MG63 (cell line): ENCODE results near the gene PITPNC1. TPM values are rescaled to one million over a fixed set of nuclear protein-coding genes. Genes with fewer than 3 reads are reported as not detected.
"Not testable (repeated sequence)": the region's sequence is repeated elsewhere in the genome, so short reads cannot be mapped to it uniquely, and the experiment has no call there.

Experiments used
- DNase-seq: peaks from one replicate; pipeline ENCODE4 v3.0.0-alpha.2; 2020
- H3K27me3 ChIP-seq: fragments of 250-450 bp; sonication (Bioruptor Pico); 2 replicates; pipeline ENCODE4 v1.5.1; 2020; ENCODE audit warnings: mild to moderate bottlenecking, moderate library complexity
- H3K36me3 ChIP-seq: fragments of 250-450 bp; sonication (Bioruptor Pico); 2 replicates; pipeline ENCODE4 v1.5.1; 2020; ENCODE audit warnings: mild to moderate bottlenecking, moderate library complexity
- H3K4me3 ChIP-seq: fragments of 250-450 bp; sonication (Bioruptor Pico); 2 replicates; pipeline ENCODE4 v1.5.1; 2020; ENCODE audit warnings: mild to moderate bottlenecking, moderate library complexity
- H3K9me3 ChIP-seq: fragments of 250-450 bp; sonication (Bioruptor Pico); 2 replicates; pipeline ENCODE4 v1.5.1; 2020; ENCODE audit warnings: mild to moderate bottlenecking, moderate library complexity
- total RNA-seq: library from RNA; depleted of rRNA; stranded (reverse); fragments of >200 nt; shearing (Covaris generic); gene quantifications from 2 replicates; pipeline ENCODE4 v1.2.3, GENCODE V29; 2014; ENCODE audit warnings: low replicate concordance; rRNA removed

Gene PITPNC1
- 0.49 and 0.99 TPM in 2 replicates for total RNA-seq

DNA sequence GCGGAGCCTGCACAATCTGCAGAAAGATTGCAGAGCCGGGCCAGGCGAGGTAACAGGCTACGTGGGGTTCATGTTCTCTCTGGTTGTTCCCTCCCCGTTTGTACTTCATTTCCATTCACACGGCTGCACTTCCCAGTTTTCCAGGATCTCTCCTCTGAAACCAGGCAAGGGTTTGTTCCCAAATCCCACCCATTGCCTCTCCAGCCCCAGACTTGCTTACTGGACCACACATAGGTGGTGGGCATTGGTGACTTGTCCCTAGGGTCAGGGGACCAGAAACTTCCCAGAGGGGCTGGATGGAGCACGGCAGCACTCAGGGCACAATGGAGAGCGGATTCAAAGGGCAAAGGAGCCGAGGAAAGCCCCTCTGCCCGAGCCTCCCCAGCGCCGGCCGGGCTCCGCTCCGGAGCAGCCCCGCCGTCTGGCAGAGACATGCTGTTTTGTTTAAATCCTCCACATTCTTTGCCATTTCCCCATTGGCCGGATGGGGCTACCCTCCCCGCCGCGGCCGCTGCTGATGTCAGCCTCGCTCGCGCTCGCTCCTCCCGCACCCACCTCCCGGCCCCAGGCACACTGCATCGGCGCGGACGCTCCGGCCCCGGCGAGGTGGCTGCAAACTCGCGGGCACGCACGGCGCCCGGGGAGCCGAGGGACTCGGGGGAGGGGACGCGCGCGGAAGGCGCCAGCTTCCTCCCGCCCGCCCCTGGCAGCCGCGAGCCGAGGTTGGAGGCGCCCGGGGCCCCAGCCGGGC, at the start of gene PITPNC1:
Gene PITPNC1, plus strand, starts transcription at position 545 of the 751 bp plus-strand sequence.
- no peaks in the 10 kb centered on the region for H3K36me3 ChIP-seq

DNA sequence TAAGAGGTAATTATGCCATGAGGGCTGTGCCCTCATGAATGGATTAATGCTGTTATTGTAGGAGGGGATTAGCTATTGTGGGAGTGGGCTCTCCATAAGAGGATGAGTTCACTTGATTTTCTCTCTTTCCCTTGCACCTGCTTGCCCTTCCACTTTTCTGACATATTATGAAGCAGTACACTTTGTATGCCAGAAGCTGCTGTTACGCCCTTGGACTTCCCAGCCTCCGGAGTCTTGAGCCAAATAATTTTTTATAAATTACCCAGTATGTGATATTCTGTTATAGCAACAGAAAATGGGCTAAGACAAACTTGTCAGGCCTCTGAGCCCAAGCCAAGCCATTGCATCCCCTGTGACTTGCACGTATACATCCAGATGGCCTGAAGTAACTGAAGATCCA, 49.1 kb upstream of the PITPNC1 start:
- Histone ChIP-seq H3K9me3 (no peaks in the 10 kb centered on the region), H3K36me3 (no peaks in the 10 kb centered on the region), H3K4me3 (no peak overlapping the region), H3K27me3 (no peaks in the 10 kb centered on the region)
- no peak for DNase-seq

More for the DNA sequence above, at the start of gene PITPNC1:
- Histone ChIP-seq H3K27me3 (no peaks in the 10 kb centered on the region), H3K9me3 (no peaks in the 10 kb centered on the region), H3K4me3 (peak within 1 kb of the TSS; percentile 58)
- peak; percentile 88 for DNase-seq

DNA sequence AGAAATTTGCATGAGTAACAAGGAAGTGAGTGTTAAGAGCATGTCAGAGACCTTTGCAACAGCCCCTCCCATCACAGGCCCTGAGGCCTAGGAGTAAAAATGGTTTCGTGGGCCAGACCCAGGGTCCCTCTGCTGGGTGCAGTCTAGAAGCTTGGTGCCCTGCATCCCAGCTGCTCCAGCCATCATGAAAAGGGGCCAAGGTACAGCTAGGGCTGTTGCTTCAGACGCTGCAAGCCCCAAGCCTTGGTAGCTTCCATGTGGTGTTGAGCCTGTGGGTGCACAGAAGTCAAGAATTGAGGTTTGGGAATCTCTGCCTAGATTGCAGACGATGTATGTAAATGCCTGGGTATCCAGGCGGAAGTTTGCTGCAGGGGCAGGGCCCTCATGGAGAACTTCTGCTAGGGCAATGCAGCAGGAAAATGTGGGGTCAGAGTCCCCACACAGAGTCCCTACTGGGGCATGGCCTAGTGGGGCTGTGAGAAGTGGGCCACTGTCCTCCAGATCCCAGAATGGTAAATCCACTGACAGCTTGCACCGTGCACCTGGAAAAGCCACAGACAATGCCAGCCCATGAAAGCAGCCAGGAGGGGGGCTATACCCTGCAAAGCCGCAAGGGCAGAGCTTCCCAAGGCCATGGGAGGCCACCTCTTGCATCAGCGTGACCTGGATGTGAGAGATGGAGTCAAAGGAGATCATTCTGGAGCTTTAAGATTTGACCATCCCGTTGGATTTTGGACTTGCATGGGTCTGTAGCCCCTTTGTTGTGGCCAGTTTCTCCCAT, 45.5 kb upstream of the PITPNC1 start:
- not testable (repeated sequence) for H3K27me3 ChIP-seq, H3K4me3 ChIP-seq, H3K36me3 ChIP-seq, DNase-seq, H3K9me3 ChIP-seq

GRCh38 chr17:67332162-67332508, 44.9 kb upstream of the PITPNC1 start:
- not testable (repeated sequence) for DNase-seq, H3K27me3 ChIP-seq, H3K36me3 ChIP-seq, H3K9me3 ChIP-seq, H3K4me3 ChIP-seq

GRCh38 chr17:67335245-67335835, 41.7 kb upstream of the PITPNC1 start:
- Histone ChIP-seq H3K27me3 (no peaks in the 10 kb centered on the region), H3K36me3 (peaks cover 17% of the 10 kb centered on the region), H3K9me3 (no peaks in the 10 kb centered on the region), H3K4me3 (no peak overlapping the region)
- DNase-seq, result no peak

GRCh38 chr17:67336859-67337258, 40.2 kb upstream of the PITPNC1 start:
- DNase-seq, result no peak
- Histone ChIP-seq H3K36me3 (peaks cover 31% of the 10 kb centered on the region), H3K4me3 (no peak overlapping the region), H3K27me3 (no peaks in the 10 kb centered on the region), H3K9me3 (no peaks in the 10 kb centered on the region)

- not testable (repeated sequence) for H3K4me3 ChIP-seq, H3K27me3 ChIP-seq, H3K9me3 ChIP-seq, DNase-seq
- peaks cover 46% of the 10 kb centered on the region for H3K36me3 ChIP-seq
These were observed 38.7 kb upstream of the PITPNC1 start for GRCh38 chr17:67338353-67338752.

GRCh38 chr17:67343237-67343636, 33.8 kb upstream of the PITPNC1 start:
- no peaks in the 10 kb centered on the region for H3K27me3 ChIP-seq
- peaks cover 88% of the 10 kb centered on the region for H3K36me3 ChIP-seq
- H3K4me3 ChIP-seq, result no peak overlapping the region
- DNase-seq, result no peak
- no peaks in the 10 kb centered on the region for H3K9me3 ChIP-seq

- H3K27me3 ChIP-seq, result no peaks in the 10 kb centered on the region
- no peak overlapping the region for H3K4me3 ChIP-seq
- peaks cover 92% of the 10 kb centered on the region for H3K36me3 ChIP-seq
- no peak for DNase-seq
- H3K9me3 ChIP-seq, result no peaks in the 10 kb centered on the region
These were observed 29.3 kb upstream of the PITPNC1 start for GRCh38 chr17:67347826-67348225.

GRCh38 chr17:67349420-67349819, 27.7 kb upstream of the PITPNC1 start:
- no peak overlapping the region for H3K4me3 ChIP-seq
- H3K36me3 ChIP-seq, result peaks cover 92% of the 10 kb centered on the region
- H3K27me3 ChIP-seq, result no peaks in the 10 kb centered on the region
- H3K9me3 ChIP-seq, result no peaks in the 10 kb centered on the region
- no peak for DNase-seq

- DNase-seq, result no peak
- peaks cover 91% of the 10 kb centered on the region for H3K36me3 ChIP-seq
- H3K9me3 ChIP-seq, result no peaks in the 10 kb centered on the region
- no peak overlapping the region for H3K4me3 ChIP-seq
- no peaks in the 10 kb centered on the region for H3K27me3 ChIP-seq
These were observed 23.9 kb upstream of the PITPNC1 start for GRCh38 chr17:67353161-67353560.

DNA sequence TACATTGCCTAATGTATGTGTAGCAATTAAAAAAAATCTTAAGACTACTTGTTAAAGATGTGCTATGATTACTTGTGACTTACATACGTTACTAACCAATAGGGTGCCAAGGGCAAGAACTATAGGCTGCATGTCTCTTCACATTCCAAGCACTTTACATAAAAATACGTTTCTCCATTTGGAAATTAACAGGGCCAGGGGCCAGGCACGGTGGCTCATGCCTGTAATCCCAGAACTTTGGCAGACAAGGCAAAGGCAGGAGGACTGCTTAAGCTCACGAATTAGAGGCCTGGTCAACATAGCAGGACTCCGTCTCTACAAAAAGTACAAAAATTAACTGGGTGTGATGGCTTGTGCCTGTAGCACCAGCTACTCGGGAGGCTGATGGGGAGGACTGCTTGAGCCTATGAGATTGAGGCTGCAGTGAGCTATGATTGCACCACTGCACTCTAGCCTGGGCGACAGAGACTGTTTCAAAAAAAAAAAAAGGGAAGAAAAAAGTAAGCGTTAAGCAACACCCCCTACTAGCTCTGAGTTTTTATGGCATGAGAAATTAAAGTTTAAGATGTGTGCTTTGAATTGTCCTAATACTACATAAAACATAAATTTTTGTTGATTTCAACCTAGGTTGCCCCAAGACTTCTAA, 23.0 kb upstream of the PITPNC1 start:
- Histone ChIP-seq H3K9me3 (no peaks in the 10 kb centered on the region), H3K4me3 (no peak overlapping the region), H3K27me3 (no peaks in the 10 kb centered on the region), H3K36me3 (peaks cover 88% of the 10 kb centered on the region)
- no peak for DNase-seq

GRCh38 chr17:67358612-67359011, 18.5 kb upstream of the PITPNC1 start:
- H3K4me3 ChIP-seq, result no peak overlapping the region
- H3K9me3 ChIP-seq, result no peaks in the 10 kb centered on the region
- DNase-seq, result no peak
- H3K36me3 ChIP-seq, result peaks cover 87% of the 10 kb centered on the region
- H3K27me3 ChIP-seq, result no peaks in the 10 kb centered on the region

DNA sequence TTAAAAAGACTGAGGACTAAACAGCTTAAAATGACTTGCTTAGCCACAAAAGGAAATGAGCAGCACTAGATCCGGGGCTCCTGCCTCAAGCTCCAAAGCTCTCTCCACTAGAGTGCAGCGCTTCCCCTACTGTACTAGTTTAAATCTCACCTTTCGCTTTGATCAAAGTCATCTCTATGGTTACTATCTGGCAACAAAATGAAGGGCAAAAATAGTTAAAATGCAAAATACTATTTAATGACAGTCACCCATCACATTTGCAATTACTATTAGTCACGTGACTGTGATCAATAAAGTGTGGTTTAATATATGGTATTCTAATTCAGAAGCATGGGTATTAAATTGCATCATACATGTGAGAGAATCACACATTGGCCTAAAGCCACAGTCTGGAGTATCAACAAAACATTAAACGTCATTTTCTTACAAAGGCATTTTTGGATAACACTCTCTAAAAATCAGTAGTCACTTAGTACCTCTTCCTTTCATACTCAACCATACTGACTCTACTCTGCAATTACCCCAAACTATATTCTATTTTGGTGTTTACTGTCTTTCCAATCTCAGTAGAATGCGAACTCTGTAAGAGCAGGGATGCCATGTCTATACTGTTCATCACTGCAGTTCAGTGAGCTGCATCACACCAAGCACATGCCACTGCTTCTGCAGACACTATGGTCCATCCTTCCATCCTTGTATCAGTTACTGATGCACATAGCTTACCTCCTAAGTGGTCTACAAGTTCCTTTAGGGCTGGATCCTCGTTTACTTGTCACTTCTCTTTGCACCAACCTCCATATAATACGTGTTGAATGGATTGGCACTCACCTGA, 16.9 kb upstream of the PITPNC1 start:
- H3K4me3 ChIP-seq, result no peak overlapping the region
- H3K9me3 ChIP-seq, result no peaks in the 10 kb centered on the region
- DNase-seq, result peak; percentile 23
- H3K27me3 ChIP-seq, result no peaks in the 10 kb centered on the region
- peaks cover 82% of the 10 kb centered on the region for H3K36me3 ChIP-seq

DNA sequence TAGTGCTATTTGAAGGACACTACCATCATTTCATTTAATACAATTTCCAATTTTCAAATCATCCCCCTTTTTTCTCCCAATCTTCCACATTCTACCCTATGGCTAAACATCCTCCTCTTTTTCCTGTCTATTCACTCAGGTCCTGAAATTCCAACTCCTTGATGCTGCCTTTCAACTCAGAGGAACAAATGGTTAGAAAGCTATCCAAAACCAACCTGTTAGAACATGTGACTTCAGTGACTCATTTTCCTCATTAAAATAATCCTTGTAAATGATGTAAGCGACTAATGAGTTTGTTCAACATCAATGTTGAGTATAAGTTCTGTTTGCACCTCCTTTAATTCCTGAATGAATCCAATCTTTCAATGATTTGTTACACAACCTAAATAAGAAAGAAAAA, 16.2 kb upstream of the PITPNC1 start:
- no peaks in the 10 kb centered on the region for H3K27me3 ChIP-seq
- no peak overlapping the region for H3K4me3 ChIP-seq
- no peak for DNase-seq
- peaks cover 78% of the 10 kb centered on the region for H3K36me3 ChIP-seq
- no peaks in the 10 kb centered on the region for H3K9me3 ChIP-seq

DNA sequence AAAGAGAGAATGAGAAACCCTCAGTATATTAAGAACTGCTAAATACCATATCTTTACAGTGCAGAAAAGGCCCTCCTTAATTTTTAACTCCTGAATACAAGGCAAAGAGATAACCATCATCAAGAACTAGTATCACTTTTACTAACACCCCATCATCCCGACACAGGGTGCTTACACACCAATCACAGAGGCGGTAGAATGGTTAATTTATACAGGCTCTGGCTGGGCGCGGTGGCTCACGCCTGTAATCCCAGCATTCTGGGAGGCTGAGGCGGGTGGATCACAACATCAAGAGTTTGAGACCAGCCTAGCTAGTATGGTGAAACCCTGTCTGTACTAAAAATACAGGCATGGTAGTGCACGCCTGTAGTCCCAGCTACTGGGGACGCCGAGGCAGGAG, 14.9 kb upstream of the PITPNC1 start:
- H3K4me3 ChIP-seq, result no peak overlapping the region
- H3K36me3 ChIP-seq, result peaks cover 71% of the 10 kb centered on the region
- DNase-seq, result no peak
- no peaks in the 10 kb centered on the region for H3K9me3 ChIP-seq
- H3K27me3 ChIP-seq, result no peaks in the 10 kb centered on the region
